Retinal pigment epithelial cell (primary cell): ENCODE measurements around the gene AKAP9.

ENCODE experiments used
- DNase-seq: peaks from one replicate; pipeline ENCODE4 v3.0.0-alpha.2; 2010; ENCODE audit warnings: low read depth
- H3K4me3 ChIP-seq: 2 replicates; pipeline ENCODE4 v1.5.1; 2011; ENCODE audit warnings: mild to moderate bottlenecking, low read length, control low read depth, moderate library complexity
- TF ChIP-seq, protein P1 (sequence below): conservative IDR thresholded peaks from 2 replicates; pipeline ENCODE4 v1.5.1; 2011; ENCODE audit warnings: low read depth, low read length, control low read depth, inconsistent platforms

The AKAP9 gene

DNA sequence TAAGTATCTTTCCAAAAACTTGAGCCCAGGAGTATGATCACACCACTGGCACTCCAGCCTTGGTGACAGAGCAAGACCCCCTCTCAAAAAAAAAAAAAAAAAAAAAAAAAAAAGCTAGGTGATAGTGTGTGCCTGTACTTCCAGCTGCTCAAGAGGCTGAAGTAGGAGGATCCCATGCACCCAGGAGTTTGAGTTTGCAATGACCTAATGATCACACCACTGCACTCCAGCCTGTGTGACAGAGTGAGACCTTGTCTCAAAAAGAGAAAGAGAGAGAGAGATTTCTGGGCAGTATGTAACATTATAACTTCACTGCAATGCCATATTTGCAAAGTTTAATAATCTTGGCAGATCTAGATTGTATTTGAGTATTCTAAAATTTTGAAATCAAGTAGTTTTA lies 47.6 kb downstream of the AKAP9 start:
- no peak overlapping the region for H3K4me3 ChIP-seq
- DNase-seq = no peak
- TF ChIP-seq, protein P1, sequence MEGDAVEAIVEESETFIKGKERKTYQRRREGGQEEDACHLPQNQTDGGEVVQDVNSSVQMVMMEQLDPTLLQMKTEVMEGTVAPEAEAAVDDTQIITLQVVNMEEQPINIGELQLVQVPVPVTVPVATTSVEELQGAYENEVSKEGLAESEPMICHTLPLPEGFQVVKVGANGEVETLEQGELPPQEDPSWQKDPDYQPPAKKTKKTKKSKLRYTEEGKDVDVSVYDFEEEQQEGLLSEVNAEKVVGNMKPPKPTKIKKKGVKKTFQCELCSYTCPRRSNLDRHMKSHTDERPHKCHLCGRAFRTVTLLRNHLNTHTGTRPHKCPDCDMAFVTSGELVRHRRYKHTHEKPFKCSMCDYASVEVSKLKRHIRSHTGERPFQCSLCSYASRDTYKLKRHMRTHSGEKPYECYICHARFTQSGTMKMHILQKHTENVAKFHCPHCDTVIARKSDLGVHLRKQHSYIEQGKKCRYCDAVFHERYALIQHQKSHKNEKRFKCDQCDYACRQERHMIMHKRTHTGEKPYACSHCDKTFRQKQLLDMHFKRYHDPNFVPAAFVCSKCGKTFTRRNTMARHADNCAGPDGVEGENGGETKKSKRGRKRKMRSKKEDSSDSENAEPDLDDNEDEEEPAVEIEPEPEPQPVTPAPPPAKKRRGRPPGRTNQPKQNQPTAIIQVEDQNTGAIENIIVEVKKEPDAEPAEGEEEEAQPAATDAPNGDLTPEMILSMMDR = no peak

DNA sequence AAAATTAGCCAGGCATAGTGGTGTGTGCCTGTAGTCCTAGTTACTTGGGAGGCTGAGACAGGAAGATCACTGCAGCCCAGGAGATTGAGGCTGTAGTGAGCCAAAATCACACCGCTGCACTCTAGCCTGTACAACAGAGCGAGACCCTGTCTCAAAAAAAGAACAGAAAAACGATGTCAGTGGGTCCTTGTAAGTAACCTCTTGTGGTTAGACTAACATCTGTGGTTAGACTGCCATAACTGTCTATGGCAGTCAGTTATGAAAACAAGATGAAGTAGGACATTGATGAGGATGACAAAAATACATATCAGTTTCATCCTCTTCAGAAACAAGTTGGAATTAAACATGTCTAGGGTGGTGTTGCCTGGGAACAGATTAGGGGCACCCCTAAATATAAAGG lies 53.3 kb downstream of the AKAP9 start:
- H3K4me3 ChIP-seq = no peak overlapping the region
- TF ChIP-seq, protein P1 = no peak
- no peak for DNase-seq

DNA sequence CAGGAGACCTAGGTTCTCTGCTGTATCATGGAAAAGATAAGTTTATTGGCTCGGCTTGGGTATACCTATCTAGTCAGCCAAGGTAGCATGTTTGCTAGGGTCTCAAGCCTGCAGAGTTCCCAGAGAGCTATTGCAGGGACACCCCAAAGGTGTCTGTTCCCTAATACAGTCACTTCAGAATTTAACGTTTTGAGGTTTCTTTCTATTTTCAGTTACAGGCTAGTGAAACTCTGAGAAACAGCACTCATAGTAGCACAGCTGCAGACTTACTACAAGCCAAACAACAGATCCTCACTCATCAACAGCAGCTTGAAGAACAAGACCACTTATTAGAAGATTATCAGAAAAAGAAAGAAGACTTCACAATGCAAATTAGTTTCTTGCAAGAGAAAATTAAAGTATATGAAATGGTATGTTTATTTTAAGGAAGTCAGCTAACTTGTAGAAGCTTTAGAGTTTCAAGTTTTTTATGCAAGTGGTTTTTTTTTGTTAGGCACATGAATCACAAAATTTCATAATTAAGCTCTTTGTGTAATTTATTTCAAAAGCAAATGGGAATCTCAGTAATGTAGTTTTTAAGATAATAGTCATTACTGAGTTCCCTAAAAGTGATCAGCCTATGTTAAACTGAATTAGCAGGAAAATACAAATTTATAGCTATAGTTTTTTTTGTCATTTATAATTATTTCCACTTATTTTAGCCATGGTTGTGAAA lies 54.9 kb downstream of the AKAP9 start:
- no peak overlapping the region for H3K4me3 ChIP-seq
- TF ChIP-seq, protein P1 = no peak
- no peak for DNase-seq

DNA sequence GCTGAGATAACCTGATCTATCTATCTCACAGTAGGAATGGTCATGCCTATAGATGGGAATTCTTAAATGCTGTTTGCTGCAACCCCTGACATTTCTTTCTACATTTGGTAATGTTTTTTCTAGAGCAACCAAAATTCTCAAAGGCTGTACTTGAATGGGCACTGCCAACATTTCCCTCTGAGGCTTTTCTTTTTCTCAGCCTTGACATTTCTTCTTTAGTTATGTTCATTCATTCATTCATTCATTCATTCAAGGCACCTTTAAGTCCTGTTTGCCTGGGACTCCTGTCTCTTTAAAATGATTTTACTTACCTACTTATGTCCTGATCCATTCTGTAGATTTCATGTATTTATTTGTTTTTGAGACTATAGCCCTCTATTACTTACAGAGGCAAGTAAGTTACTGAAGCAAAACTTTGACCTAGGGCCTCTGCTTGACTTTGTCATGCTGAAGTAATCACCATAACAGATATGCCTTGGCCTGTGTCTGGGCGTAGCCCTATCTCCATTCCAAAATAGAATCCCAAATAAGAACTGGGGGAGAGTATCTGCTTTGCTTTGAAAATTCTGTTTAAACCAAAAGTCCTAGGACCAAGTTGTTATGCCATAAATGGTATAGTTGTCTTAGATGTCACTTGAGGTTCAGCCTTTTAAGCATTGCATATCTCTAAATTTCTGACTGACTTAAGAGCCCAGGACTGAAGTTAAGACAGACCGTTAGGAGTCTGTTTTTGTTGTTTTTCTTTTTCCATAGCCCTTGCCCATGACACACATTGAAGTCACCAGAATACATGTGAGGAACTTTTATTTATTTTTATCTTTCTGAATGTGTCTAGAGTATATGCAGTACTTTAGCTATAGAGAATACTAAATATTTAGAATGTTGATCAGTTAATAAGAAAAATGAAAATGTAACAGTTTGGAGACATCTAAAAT lies 59.2 kb downstream of the AKAP9 start:
- no peak overlapping the region for H3K4me3 ChIP-seq
- TF ChIP-seq, protein P1 = no peak
- DNase-seq = no peak

DNA sequence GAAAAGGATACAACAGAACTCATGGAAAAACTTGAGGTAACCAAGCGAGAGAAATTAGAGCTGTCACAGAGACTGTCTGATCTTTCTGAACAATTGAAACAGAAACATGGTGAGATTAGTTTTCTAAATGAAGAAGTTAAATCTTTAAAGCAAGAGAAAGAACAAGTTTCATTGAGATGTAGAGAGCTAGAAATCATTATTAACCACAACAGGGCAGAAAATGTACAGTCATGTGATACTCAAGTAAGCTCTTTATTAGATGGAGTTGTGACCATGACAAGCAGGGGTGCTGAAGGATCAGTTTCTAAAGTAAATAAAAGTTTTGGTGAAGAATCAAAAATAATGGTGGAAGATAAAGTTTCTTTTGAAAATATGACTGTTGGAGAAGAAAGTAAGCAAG lies 62.1 kb downstream of the AKAP9 start:
- no peak for DNase-seq
- H3K4me3 ChIP-seq = no peak overlapping the region
- TF ChIP-seq, protein P1 = no peak

DNA sequence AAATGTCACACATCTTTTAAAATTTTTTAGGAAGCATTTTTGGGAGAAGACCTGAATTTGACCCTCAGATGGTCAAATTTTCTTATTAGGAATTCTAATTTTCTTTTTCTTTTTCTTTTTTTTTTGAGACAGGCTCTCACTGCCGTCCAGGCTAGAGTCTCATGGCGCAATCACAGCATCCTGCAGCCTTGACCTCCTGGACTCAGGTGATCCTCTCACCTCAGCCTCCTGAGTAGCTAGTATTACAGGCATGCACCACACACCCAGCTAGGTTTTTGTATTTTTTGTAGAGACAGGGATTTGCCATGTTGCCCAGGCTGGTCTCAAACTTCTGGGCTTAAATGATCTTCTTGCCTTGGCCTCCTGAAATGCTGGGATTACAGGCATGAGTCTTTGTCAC lies 65.4 kb downstream of the AKAP9 start:
- no peak for DNase-seq
- TF ChIP-seq, protein P1 = no peak
- no peak overlapping the region for H3K4me3 ChIP-seq

DNA sequence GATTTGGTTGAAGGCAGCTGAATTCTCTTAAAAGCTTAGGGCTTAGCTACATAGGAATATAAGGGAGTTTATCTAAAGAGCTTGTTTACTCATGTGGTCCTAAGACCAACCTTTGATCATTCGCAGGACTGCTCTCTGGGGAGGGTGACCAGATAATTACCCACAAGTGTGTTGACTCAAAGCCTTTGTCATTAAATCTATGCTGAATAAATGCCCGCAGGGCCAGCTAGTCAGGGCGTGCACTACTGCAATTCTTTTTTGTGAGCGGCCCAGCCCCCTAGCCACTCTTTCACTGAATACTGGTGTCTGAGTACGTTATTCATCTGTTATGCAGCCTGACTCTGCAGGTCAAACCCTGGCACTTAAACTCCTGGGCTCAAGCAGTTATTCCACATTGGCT lies 69.6 kb downstream of the AKAP9 start:
- TF ChIP-seq, protein P1 = no peak
- H3K4me3 ChIP-seq = no peak overlapping the region
- DNase-seq = no peak
